SK-N-SH treated with all-trans-retinoic acid at 6 μM for 48 hours (cell line): Measurements from ENCODE around the gene CPNE2.

Source experiments
- ATAC-seq: fragments of 200-7000 bp; cut with Tn5 transposase; 3 replicates; pipeline ENCODE4 v1.9.1; 2020; ENCODE audit warnings: mild to moderate bottlenecking, moderate library complexity
- ARNTL ChIP-seq: fragments of 450-650 bp; formaldehyde crosslinking; IDR thresholded peaks from 2 replicates; pipeline ENCODE4 v1.5.0; 2020; ENCODE audit warnings: low read depth, mild to moderate bottlenecking, moderate library complexity, borderline replicate concordance
- BACH2 ChIP-seq: fragments of 250-450 bp; sonication (Bioruptor Pico); IDR thresholded peaks from 2 replicates; pipeline ENCODE4 v1.9.0; 2021; ENCODE audit warnings: mild to moderate bottlenecking, borderline replicate concordance
- CREB5 ChIP-seq: fragments of 250-450 bp; sonication (Bioruptor Pico); IDR thresholded peaks from 2 replicates; pipeline ENCODE4 v1.5.1; 2020; ENCODE audit warnings: low read depth, mild to moderate bottlenecking, moderate library complexity
- CSDC2 ChIP-seq: fragments of 250-450 bp; sonication (Bioruptor Pico); IDR thresholded peaks from 2 replicates; pipeline ENCODE4 v1.5.0; 2020; ENCODE audit warnings: mild to moderate bottlenecking, moderate library complexity
- CSRNP3 ChIP-seq: fragments of 250-450 bp; sonication (Bioruptor Pico); IDR thresholded peaks from 2 replicates; pipeline ENCODE4 v1.5.1; 2021; ENCODE audit warnings: mild to moderate bottlenecking, moderate library complexity
- GLIS3 ChIP-seq: fragments of 250-450 bp; sonication (Bioruptor Pico); IDR thresholded peaks from 2 replicates; pipeline ENCODE4 v1.5.0; 2020; ENCODE audit warnings: mild to moderate bottlenecking, moderate library complexity
- ISL1 ChIP-seq: fragments of 250-450 bp; sonication (Bioruptor Pico); IDR thresholded peaks from 2 replicates; pipeline ENCODE4 v2.1.2; 2022; ENCODE audit warnings: mild to moderate bottlenecking, moderate library complexity
- OSR1 ChIP-seq: fragments of 250-450 bp; sonication (Bioruptor Pico); IDR thresholded peaks from 2 replicates; pipeline ENCODE4 v1.8.0; 2022; ENCODE audit warnings: moderate library complexity, mild to moderate bottlenecking, inconsistent platforms
- PATZ1 ChIP-seq: fragments of 250-450 bp; sonication (Bioruptor Pico); IDR thresholded peaks from 2 replicates; pipeline ENCODE4 v1.8.0; 2020; ENCODE audit warnings: mild to moderate bottlenecking, moderate library complexity, borderline replicate concordance
- POU6F1 ChIP-seq: fragments of 250-450 bp; sonication (Bioruptor Pico); IDR thresholded peaks from 2 replicates; pipeline ENCODE4 v1.8.0; 2021; ENCODE audit warnings: low read depth, mild to moderate bottlenecking, moderate library complexity, borderline replicate concordance
- PPARA ChIP-seq: fragments of 250-450 bp; sonication (Bioruptor Pico); IDR thresholded peaks from 2 replicates; pipeline ENCODE4 v1.5.0; 2020; ENCODE audit warnings: mild to moderate bottlenecking, borderline replicate concordance
- RARB ChIP-seq: fragments of 250-450 bp; sonication (Bioruptor Pico); IDR thresholded peaks from 2 replicates; pipeline ENCODE4 v1.8.0; 2021; ENCODE audit warnings: mild to moderate bottlenecking, moderate library complexity
- SNAI2 ChIP-seq: fragments of 250-450 bp; sonication (Bioruptor Pico); IDR thresholded peaks from 2 replicates; pipeline ENCODE4 v1.5.0; 2020; ENCODE audit warnings: mild to moderate bottlenecking, moderate library complexity
- TCF4 ChIP-seq: fragments of 250-450 bp; sonication (Bioruptor Pico); IDR thresholded peaks from 2 replicates; pipeline ENCODE4 v1.8.0; 2021; ENCODE audit warnings: mild to moderate bottlenecking, moderate library complexity, borderline replicate concordance
- TOX ChIP-seq: fragments of 250-450 bp; sonication (Bioruptor Pico); IDR thresholded peaks from 2 replicates; pipeline ENCODE4 v1.8.0; 2021; ENCODE audit warnings: mild to moderate bottlenecking, moderate library complexity, borderline replicate concordance
- ZFP30 ChIP-seq: fragments of 450-650 bp; formaldehyde crosslinking; IDR thresholded peaks from 2 replicates; pipeline ENCODE4 v1.5.0; 2022; ENCODE audit warnings: mild to moderate bottlenecking, moderate library complexity
- ZNF565 ChIP-seq: fragments of 450-650 bp; formaldehyde crosslinking; conservative IDR thresholded peaks from 2 replicates; pipeline ENCODE4 v1.5.0; 2020; ENCODE audit warnings: low read depth, mild to moderate bottlenecking, moderate library complexity
- ZNF70 ChIP-seq: fragments of 450-650 bp; formaldehyde crosslinking; IDR thresholded peaks from 2 replicates; pipeline ENCODE4 v1.5.0; 2020; ENCODE audit warnings: mild to moderate bottlenecking, moderate library complexity
- ZNF8 ChIP-seq: fragments of 450-650 bp; formaldehyde crosslinking; IDR thresholded peaks from 2 replicates; pipeline ENCODE4 v1.5.0; 2020; ENCODE audit warnings: mild to moderate bottlenecking, moderate library complexity

CPNE2 gene

GRCh38 chr16:57141822-57142631 is 49.6 kb downstream of the CPNE2 start:
- no peak for ATAC-seq

GRCh38 chr16:57143149-57143921 is 51.0 kb downstream of the CPNE2 start:
- no peak for ATAC-seq

More at GRCh38 chr16:57141822-57142631, 49.6 kb downstream of the CPNE2 start:
- no peak for TF ChIP-seq BACH2 (CRISPR knock-in tag)
- TF ChIP-seq CSDC2 (CRISPR knock-in tag) = no peak
- no peak for TF ChIP-seq PATZ1 (CRISPR knock-in tag)
- no peak for TF ChIP-seq OSR1 (CRISPR knock-in tag)
- no peak for TF ChIP-seq ZFP30
- TF ChIP-seq ZNF70 (CRISPR knock-in tag) = no peak
- no peak for TF ChIP-seq RARB (CRISPR knock-in tag)
- TF ChIP-seq TOX (CRISPR knock-in tag) = no peak
- no peak for TF ChIP-seq ZNF565
- TF ChIP-seq GLIS3 (CRISPR knock-in tag) = no peak

GRCh38 chr16:57144027-57144426 is 51.6 kb downstream of the CPNE2 start:
- no peak for ATAC-seq
- TF ChIP-seq SNAI2 (CRISPR knock-in tag) (no peak), ARNTL (CRISPR knock-in tag) (no peak), CREB5 (CRISPR knock-in tag) (no peak), POU6F1 (CRISPR knock-in tag) (no peak), OSR1 (CRISPR knock-in tag) (no peak), TOX (CRISPR knock-in tag) (no peak), PPARA (CRISPR knock-in tag) (no peak)

More at GRCh38 chr16:57143149-57143921, 51.0 kb downstream of the CPNE2 start:
- TF ChIP-seq PATZ1 (CRISPR knock-in tag) (no peak), PPARA (CRISPR knock-in tag) (no peak), POU6F1 (CRISPR knock-in tag) (no peak), ZNF565 (no peak), TCF4 (CRISPR knock-in tag) (no peak), SNAI2 (CRISPR knock-in tag) (no peak), ISL1 (no peak), CSDC2 (CRISPR knock-in tag) (no peak), CSRNP3 (CRISPR knock-in tag) (no peak), OSR1 (CRISPR knock-in tag) (no peak), ZNF8 (no peak), ZFP30 (no peak), RARB (CRISPR knock-in tag) (no peak)
